Measurements from ENCODE around the gene RPS19. TPM values are rescaled to one million over a fixed set of nuclear protein-coding genes. Genes with fewer than 3 reads are reported as not detected.
A peak's percentile ranks its signal among the peaks of the same experiment; 100 is the strongest.

RPS19 gene
- total RNA-seq, 1 experiment from 2014 or later, result 3,297 TPM

- peaks cover 3% of the 10 kb centered on the region for H3K36me3 ChIP-seq (ENCODE audit: control insufficient read depth, insufficient read depth, low read length)
- peak; percentile 93 to 96 for DNase-seq
- no TSS peak for BruUV-seq (replicated peaks)
- 0 out of 2 replicates have a peak overlapping the region, but pooled peaks have one; percentile 17 for H3K4me3 ChIP-seq (ENCODE audit: low read depth, low read length)
- Mint-ChIP-seq H3K27ac (ENCODE audit: unreplicated experiment) (peak overlapping the region; percentile 47), H3K4me1 (ENCODE audit: low read depth, unreplicated experiment) (peaks cover 24% of the 10 kb centered on the region), H3K27me3 (ENCODE audit: insufficient read depth, unreplicated experiment) (no peaks in the 10 kb centered on the region), H3K36me3 (ENCODE audit: insufficient read depth, unreplicated experiment) (peaks cover 17% of the 10 kb centered on the region), H3K4me3 (ENCODE audit: unreplicated experiment) (peak overlapping the region; percentile 40), H3K9me3 (ENCODE audit: unreplicated experiment) (no peaks in the 10 kb centered on the region)
- TF ChIP-seq, protein P1, sequence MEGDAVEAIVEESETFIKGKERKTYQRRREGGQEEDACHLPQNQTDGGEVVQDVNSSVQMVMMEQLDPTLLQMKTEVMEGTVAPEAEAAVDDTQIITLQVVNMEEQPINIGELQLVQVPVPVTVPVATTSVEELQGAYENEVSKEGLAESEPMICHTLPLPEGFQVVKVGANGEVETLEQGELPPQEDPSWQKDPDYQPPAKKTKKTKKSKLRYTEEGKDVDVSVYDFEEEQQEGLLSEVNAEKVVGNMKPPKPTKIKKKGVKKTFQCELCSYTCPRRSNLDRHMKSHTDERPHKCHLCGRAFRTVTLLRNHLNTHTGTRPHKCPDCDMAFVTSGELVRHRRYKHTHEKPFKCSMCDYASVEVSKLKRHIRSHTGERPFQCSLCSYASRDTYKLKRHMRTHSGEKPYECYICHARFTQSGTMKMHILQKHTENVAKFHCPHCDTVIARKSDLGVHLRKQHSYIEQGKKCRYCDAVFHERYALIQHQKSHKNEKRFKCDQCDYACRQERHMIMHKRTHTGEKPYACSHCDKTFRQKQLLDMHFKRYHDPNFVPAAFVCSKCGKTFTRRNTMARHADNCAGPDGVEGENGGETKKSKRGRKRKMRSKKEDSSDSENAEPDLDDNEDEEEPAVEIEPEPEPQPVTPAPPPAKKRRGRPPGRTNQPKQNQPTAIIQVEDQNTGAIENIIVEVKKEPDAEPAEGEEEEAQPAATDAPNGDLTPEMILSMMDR (IDR thresholded peaks at IDR 0.05; ENCODE audit: insufficient read depth in 1 of 2, low read depth in 1 of 2, low read length in 1 of 2, severe bottlenecking in 1 of 2, unreplicated experiment in 1 of 2), result peak; percentile 54 to 92
- intact Hi-C loops (cut with micrococcal nuclease; ENCODE audit: unreplicated experiment), result loop anchor here (1.0 to 2.0 kb wide), 3 partner anchors 15 to 63 kb away; no protein-coding TSS in a partner anchor
- ChIA-PET CTCF (interaction anchor here (0.6 to 2.7 kb wide), 14 partner anchors 11 to 482 kb away, joined by 3 to 17 read pairs (median 4); partner anchors contain the start of genes CD79A, ERFL, RABAC1 and ZNF574), POLR2A (interaction anchor here (0.6 to 0.9 kb wide), 2 partner anchors 28 to 33 kb away, joined by 3 to 6 read pairs; partner anchors contain the start of gene RPS19)
- H3K4me1 ChIP-seq, result peaks cover 24% of the 10 kb centered on the region
- no peaks in the 10 kb centered on the region for H3K27me3 ChIP-seq (replicated peaks; ENCODE audit: control insufficient read depth, insufficient read depth, low read length)
- no peaks in the 10 kb centered on the region for H3K9me3 ChIP-seq
These were observed 27.8 kb downstream of the RPS19 start for GRCh38 chr19:41887711-41888382.

GRCh38 chr19:41888926-41889325 lies 28.9 kb downstream of the RPS19 start:
- Histone ChIP-seq H3K4me3 (ENCODE audit: low read depth, low read length) (no peak overlapping the region), H3K4me1 (peaks cover 24% of the 10 kb centered on the region), H3K9me3 (no peaks in the 10 kb centered on the region), H3K36me3 (ENCODE audit: control insufficient read depth, insufficient read depth, low read length) (peaks cover 3% of the 10 kb centered on the region), H3K27me3 (replicated peaks; ENCODE audit: control insufficient read depth, insufficient read depth, low read length) (no peaks in the 10 kb centered on the region)
- intact Hi-C loops (cut with micrococcal nuclease; ENCODE audit: unreplicated experiment), result loop anchor here (1.0 kb wide), 1 partner anchor 15 kb away; no protein-coding TSS in a partner anchor
- TF ChIP-seq, protein P1 (IDR thresholded peaks at IDR 0.05; ENCODE audit: insufficient read depth in 1 of 2, low read depth in 1 of 2, low read length in 1 of 2, severe bottlenecking in 1 of 2, unreplicated experiment in 1 of 2), result no peak
- no peak for DNase-seq
- CTCF ChIA-PET, result interaction anchor here (1.3 kb wide), 1 partner anchor 49 kb away, joined by 6 read pairs; no protein-coding TSS in a partner anchor
- Mint-ChIP-seq H3K9me3 (ENCODE audit: unreplicated experiment) (no peaks in the 10 kb centered on the region), H3K4me1 (ENCODE audit: low read depth, unreplicated experiment) (peaks cover 24% of the 10 kb centered on the region), H3K36me3 (ENCODE audit: insufficient read depth, unreplicated experiment) (peaks cover 18% of the 10 kb centered on the region), H3K27ac (ENCODE audit: unreplicated experiment) (peak overlapping the region; percentile 47), H3K4me3 (ENCODE audit: unreplicated experiment) (no peak overlapping the region), H3K27me3 (ENCODE audit: insufficient read depth, unreplicated experiment) (no peaks in the 10 kb centered on the region)
- BruUV-seq (replicated peaks), result no TSS peak
- POLR2A ChIA-PET, result no interaction called here

GRCh38 chr19:41889896-41890295 lies 29.8 kb downstream of the RPS19 start:
- intact Hi-C loops (cut with micrococcal nuclease; ENCODE audit: unreplicated experiment), result no loop called here
- no peaks in the 10 kb centered on the region for H3K27me3 Mint-ChIP-seq (ENCODE audit: insufficient read depth, unreplicated experiment)

More at GRCh38 chr19:41889896-41890295, 29.8 kb downstream of the RPS19 start:
- DNase-seq, result no peak
- H3K9me3 Mint-ChIP-seq (ENCODE audit: unreplicated experiment), result no peaks in the 10 kb centered on the region
- no peak overlapping the region for H3K4me3 ChIP-seq (ENCODE audit: low read depth, low read length)
- H3K4me3 Mint-ChIP-seq (ENCODE audit: unreplicated experiment), result no peak overlapping the region
- H3K27ac Mint-ChIP-seq (ENCODE audit: unreplicated experiment), result no peak overlapping the region
- no TSS peak for BruUV-seq (replicated peaks)
- no peaks in the 10 kb centered on the region for H3K27me3 ChIP-seq (replicated peaks; ENCODE audit: control insufficient read depth, insufficient read depth, low read length)
- H3K4me1 Mint-ChIP-seq (ENCODE audit: low read depth, unreplicated experiment), result peaks cover 24% of the 10 kb centered on the region
- POLR2A ChIA-PET, result interaction anchor here (0.7 kb wide), 1 partner anchor 33 kb away, joined by 8 read pairs; no protein-coding TSS in a partner anchor
- H3K4me1 ChIP-seq, result peaks cover 28% of the 10 kb centered on the region
- no peaks in the 10 kb centered on the region for H3K9me3 ChIP-seq
- CTCF ChIA-PET, result interaction anchor here (0.6 kb wide), 1 partner anchor 145 kb away, joined by 6 read pairs; no protein-coding TSS in a partner anchor
- H3K36me3 ChIP-seq (ENCODE audit: control insufficient read depth, insufficient read depth, low read length), result peaks cover 3% of the 10 kb centered on the region
- H3K36me3 Mint-ChIP-seq (ENCODE audit: insufficient read depth, unreplicated experiment), result peaks cover 13% of the 10 kb centered on the region
- TF ChIP-seq, protein P1 (IDR thresholded peaks at IDR 0.05; ENCODE audit: insufficient read depth in 1 of 2, low read depth in 1 of 2, low read length in 1 of 2, severe bottlenecking in 1 of 2, unreplicated experiment in 1 of 2), result no peak

Measured in Caco-2 (cell line).